Progenitor cell of endocrine pancreas (in vitro differentiated cells): ENCODE measurements around the gene DSE. TPM values are rescaled to one million over a fixed set of nuclear protein-coding genes. Genes with fewer than 3 reads are reported as not detected.

ENCODE experiments used
- DNase-seq: peaks from one replicate; pipeline ENCODE4 v3.0.0; 2021; ENCODE audit warnings: low spot score; ENCODE audit not compliant: unreplicated experiment
- H3K27ac Mint-ChIP-seq: 2 replicates; pipeline ENCODE4 v1.8.0; 2021; ENCODE audit warnings: mild to moderate bottlenecking, moderate library complexity, mixed read lengths
- H3K27me3 Mint-ChIP-seq: 2 replicates; pipeline ENCODE4 v1.8.0; 2021; ENCODE audit warnings: mixed read lengths
- H3K36me3 Mint-ChIP-seq: 2 replicates; pipeline ENCODE4 v1.8.0; 2022; ENCODE audit warnings: mixed read lengths; ENCODE audit not compliant: insufficient read depth
- H3K4me1 Mint-ChIP-seq: 2 replicates; pipeline ENCODE4 v1.8.0; 2021; ENCODE audit warnings: low read depth, mixed read lengths
- H3K4me3 Mint-ChIP-seq: 2 replicates; pipeline ENCODE4 v1.8.0; 2021; ENCODE audit warnings: low read depth, mild to moderate bottlenecking, moderate library complexity, mixed read lengths
- H3K9me3 Mint-ChIP-seq: 2 replicates; pipeline ENCODE4 v1.8.0; 2021; ENCODE audit warnings: low read depth, mixed read lengths
- total RNA-seq: library from RNA; stranded (reverse); gene quantifications from 2 replicates; pipeline ENCODE4 v1.2.1, GENCODE V29; 2021
- TF ChIP-seq, protein P1 (sequence below): fragments of 200-600 bp; sonication (generic); IDR thresholded peaks from one replicate; pipeline ENCODE4 v1.5.0; 2021; ENCODE audit warnings: antibody characterized with exemption, mild to moderate bottlenecking; ENCODE audit not compliant: unreplicated experiment

The DSE gene
- total RNA-seq, 1 donor from 2014 or later, result 20.4 TPM

DNA sequence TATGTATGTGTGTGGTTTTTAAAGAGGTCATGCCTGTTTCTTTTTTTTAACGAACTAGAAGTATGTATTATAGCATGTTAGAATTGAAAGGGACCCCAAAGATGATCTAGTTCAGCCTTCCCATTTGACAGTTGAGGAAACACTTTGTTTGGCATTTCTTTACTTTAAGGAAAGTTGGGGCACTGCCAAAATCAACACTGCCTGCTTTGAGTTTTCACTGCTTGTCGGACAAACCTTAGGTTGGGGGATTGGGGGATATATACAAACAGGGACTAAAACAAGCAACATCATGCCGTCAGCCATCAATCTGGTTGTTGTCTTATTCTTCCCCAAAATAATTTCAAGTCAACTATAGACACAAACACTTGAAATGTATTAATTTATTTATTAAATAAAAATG is 76.3 kb downstream of the DSE start:
- H3K27ac Mint-ChIP-seq, result no peak overlapping the region
- no peak for DNase-seq
- peaks cover 6% of the 10 kb centered on the region for H3K4me1 Mint-ChIP-seq
- H3K4me3 Mint-ChIP-seq, result no peak overlapping the region
- TF ChIP-seq, protein P1, sequence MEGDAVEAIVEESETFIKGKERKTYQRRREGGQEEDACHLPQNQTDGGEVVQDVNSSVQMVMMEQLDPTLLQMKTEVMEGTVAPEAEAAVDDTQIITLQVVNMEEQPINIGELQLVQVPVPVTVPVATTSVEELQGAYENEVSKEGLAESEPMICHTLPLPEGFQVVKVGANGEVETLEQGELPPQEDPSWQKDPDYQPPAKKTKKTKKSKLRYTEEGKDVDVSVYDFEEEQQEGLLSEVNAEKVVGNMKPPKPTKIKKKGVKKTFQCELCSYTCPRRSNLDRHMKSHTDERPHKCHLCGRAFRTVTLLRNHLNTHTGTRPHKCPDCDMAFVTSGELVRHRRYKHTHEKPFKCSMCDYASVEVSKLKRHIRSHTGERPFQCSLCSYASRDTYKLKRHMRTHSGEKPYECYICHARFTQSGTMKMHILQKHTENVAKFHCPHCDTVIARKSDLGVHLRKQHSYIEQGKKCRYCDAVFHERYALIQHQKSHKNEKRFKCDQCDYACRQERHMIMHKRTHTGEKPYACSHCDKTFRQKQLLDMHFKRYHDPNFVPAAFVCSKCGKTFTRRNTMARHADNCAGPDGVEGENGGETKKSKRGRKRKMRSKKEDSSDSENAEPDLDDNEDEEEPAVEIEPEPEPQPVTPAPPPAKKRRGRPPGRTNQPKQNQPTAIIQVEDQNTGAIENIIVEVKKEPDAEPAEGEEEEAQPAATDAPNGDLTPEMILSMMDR, result no peak
- no peaks in the 10 kb centered on the region for H3K9me3 Mint-ChIP-seq
- H3K36me3 Mint-ChIP-seq, result no peaks in the 10 kb centered on the region
- no peaks in the 10 kb centered on the region for H3K27me3 Mint-ChIP-seq

DNA sequence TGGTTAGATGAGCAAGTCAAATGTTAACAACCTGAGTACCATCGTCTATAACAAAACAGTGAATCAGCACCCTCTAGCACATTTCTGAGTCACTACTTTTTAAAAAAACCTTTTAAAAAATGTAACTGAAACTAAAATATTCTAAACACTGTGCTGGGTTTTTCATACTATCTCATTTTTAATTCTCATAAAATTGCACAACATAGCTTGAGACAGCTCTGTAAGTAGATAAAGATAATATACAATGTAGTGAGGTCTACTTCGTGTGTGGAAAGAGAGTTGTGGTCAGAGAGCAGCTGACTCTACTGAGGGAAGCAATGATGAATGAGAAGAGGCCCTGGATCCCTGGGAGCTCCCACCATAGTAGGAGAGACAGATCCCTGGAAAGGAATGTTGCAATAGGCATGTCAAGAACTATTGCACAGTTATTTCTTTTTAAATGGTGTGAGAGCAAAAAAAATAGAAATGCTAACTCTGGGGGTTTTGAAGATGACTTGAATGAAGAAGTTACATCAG is 76.8 kb downstream of the DSE start:
- Mint-ChIP-seq H3K4me1 (peaks cover 6% of the 10 kb centered on the region), H3K27ac (no peak overlapping the region), H3K27me3 (no peaks in the 10 kb centered on the region), H3K36me3 (no peaks in the 10 kb centered on the region), H3K4me3 (no peak overlapping the region), H3K9me3 (no peaks in the 10 kb centered on the region)
- no peak for DNase-seq
- TF ChIP-seq, protein P1, result no peak

DNA sequence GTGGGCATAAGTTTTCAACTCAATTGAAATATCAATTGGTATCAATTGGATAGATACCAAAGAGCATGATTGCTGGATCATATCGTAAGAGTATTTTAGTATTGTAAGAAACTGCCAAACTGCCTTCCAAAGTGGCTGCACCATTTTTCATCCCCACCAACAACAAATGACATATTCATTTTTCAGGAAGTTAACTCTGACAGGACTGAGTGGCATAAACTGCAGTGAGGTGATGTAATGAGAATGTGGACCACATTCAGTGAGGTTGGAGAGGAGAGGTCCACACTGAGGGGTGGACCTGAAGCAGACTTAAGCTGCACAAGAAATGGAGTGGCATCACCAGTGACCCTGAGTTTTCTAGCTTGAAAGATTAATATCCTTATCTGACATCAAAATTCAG is 78.8 kb downstream of the DSE start:
- Mint-ChIP-seq H3K27ac (no peak overlapping the region), H3K4me3 (no peak overlapping the region), H3K9me3 (no peaks in the 10 kb centered on the region), H3K36me3 (no peaks in the 10 kb centered on the region), H3K27me3 (no peaks in the 10 kb centered on the region), H3K4me1 (peaks cover 6% of the 10 kb centered on the region)
- DNase-seq, result no peak
- TF ChIP-seq, protein P1, result no peak

DNA sequence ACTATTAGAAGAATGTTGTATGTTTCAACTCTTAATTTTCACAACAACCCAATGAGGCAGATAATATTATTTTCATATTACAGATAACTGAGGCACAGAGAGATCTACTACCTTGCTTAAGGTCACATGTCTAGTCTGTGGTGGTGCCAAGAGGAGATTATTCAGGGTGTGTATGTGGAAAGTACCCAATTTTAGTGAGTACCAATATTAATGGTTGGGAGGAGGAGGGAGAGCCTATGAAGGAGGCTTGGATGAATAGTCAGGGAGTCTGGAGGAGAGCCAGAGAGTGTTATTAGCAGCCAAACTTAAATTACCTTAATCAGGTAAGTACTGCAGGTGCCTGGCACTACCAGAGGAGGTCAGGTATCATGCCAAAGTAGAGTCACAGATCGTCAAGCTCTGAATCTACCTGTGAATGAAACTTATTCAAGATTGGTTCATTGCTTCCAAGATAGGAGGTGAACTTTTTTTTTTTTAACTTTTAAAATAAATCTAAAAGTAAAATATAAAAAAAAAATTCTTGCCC is 79.5 kb downstream of the DSE start:
- Mint-ChIP-seq H3K4me1 (peaks cover 6% of the 10 kb centered on the region), H3K4me3 (no peak overlapping the region), H3K27me3 (no peaks in the 10 kb centered on the region), H3K36me3 (no peaks in the 10 kb centered on the region), H3K27ac (no peak overlapping the region), H3K9me3 (no peaks in the 10 kb centered on the region)
- DNase-seq, result no peak
- TF ChIP-seq, protein P1, result no peak

DNA sequence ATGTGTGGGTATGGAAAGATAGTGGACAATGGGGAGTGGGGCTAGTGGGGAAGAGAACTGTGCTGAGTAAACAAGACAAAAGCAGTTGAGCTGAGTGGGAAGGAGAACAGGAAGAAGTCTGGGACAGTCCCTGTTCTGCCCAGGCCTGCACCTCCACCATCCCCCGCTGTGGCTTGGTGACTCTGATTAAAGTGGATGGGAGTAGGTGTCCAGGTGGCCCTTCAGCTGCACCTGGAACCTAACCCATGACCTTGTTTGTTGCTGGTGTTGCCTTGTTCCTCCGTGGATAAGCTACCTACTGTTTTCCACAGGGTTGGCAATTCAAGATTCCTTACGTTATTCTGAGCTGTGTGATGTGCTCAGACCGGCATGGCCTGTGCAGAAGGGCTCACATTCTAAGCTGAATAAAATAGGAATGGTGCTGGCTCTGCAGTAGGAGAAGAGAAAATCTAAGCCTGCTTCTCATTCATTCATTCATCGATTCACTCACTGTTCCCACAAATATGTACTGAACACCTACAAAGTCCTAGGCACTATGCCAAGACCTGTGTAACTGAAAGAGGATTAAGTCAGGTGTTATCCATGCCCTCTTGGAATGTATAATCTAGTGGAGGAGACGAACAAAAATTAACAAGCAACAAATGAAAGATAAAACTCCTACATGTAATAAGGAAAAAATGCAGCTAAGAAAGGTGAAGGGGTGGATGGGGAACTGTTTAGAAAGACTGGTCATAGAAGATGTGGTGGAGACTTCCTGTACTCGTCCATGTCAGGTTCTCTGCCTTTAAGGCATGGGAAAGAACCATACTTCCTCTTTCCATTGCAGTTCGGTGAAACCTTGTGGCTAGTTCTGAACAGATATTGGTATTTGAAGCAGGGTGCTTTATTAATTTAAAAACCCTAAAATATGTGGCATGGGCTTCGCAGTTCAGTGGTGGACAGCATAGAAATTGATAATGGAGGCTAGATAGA is 80.3 kb downstream of the DSE start:
- H3K9me3 Mint-ChIP-seq, result no peaks in the 10 kb centered on the region
- no peaks in the 10 kb centered on the region for H3K36me3 Mint-ChIP-seq
- no peaks in the 10 kb centered on the region for H3K27me3 Mint-ChIP-seq
- no peak for DNase-seq
- no peak overlapping the region for H3K27ac Mint-ChIP-seq
- H3K4me1 Mint-ChIP-seq, result peaks cover 6% of the 10 kb centered on the region
- TF ChIP-seq, protein P1, result no peak
- no peak overlapping the region for H3K4me3 Mint-ChIP-seq
